ENCODE measurements around the gene CIC.
"Not testable (repeated sequence)": the region's sequence is repeated elsewhere in the genome, so short reads cannot be mapped to it uniquely, and the experiment has no call there.

The CIC gene

DNA sequence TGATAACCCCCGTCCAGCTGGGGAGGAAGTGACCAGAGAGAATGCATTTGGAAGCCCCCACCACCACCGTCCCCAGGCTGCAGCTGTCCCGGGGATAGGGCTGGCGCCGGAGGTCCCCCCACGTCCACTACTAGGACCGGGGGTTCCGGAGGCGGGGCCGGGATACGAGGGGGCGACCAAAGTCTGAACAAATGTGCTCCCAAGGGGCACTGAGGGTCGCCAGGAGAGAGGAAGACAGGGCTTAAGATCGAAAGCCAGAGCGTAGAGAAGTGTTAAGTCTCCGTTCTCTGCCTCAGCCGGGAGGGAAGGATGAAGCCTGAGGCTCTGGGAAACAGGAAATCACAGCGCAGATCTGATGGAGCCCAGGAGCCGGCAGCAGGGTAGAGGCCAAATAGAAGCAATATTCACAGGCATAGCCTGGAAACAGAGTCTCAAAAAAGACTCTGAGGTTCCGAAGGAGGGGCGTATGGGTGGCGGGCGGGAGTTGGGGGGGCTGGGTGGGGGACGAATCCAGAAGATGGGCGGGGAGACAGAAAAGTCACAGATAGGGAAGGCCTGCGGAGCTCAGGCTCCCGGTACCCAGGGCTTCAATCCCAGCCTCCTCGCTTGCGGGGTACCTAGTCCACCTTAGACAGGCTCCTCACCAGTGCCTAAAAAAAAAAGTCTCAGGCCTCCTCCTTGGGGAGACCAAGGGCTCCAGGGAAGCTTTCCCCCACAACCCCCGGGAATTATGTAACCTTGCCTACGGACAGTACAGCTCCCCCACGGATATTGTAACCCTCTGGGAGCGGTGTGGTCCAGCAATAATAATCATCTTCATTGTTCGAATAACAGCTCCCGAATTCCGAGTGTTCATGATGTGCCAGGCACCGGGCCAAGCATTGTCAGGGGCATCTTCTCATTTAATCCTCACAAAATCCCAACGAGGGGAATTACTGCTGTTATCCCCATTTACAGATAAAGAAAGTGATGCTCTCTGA, 13.0 kb upstream of the CIC start:
- DNase-seq = peak; percentile 59

DNA sequence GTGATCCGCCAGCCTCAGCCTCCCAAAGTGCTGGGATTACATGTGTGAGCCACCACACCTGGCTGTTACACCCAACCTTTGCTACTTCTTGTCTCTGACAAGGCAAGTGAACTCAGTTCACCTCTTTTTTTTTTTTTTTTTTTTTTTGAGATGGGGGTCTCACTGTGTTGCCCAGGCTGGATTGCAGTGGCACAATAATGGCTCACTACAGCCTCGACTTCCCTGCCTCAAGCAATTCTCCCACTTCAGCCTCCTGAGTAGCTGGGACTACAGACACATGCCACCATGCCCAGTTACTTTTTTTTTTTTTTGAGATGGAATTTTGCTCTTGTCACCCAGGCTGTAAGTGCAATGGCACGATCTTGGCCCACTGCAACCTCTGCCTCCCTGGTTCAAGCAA, 11.2 kb upstream of the CIC start:
- DNase-seq = not testable (repeated sequence)

DNA sequence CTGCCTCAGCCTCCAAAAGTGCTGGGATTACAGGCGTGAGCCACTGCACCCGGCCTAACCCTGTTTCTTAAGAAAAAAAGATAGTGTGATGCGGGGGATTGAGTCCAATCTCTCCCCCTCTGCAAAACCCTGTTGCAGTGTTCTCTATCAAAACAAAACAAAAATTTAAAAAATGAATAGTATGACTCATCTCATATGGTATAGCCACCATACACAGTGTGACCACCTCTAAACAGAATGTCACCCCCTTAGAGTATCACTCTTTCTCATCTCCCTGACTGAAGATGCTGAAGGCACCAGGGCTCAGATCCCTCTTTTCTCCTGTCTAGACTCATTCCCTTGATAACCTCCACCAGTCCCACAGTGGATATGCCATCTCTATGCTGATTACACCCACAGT, 7.3 kb upstream of the CIC start:
- no peak for DNase-seq

DNA sequence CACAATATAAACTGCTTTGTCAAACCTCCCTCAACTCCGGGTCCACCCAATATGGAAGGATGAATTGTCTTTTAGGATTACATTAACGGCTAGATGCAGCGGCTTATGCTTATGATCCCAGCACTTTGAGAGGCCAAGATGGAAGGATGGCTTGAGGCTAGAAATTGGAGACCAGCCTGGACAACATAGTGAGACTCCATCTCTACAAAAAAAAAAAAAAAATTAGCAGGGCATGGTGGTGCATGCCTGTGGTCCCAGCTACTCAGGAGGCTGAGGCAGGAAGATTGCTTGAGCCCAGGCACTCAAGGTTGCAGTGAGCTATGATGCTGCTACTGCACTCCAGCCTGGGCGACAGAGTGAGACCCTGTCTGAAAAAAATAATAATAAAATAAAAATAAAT, 2.9 kb upstream of the CIC start:
- DNase-seq = not testable (repeated sequence)

DNA sequence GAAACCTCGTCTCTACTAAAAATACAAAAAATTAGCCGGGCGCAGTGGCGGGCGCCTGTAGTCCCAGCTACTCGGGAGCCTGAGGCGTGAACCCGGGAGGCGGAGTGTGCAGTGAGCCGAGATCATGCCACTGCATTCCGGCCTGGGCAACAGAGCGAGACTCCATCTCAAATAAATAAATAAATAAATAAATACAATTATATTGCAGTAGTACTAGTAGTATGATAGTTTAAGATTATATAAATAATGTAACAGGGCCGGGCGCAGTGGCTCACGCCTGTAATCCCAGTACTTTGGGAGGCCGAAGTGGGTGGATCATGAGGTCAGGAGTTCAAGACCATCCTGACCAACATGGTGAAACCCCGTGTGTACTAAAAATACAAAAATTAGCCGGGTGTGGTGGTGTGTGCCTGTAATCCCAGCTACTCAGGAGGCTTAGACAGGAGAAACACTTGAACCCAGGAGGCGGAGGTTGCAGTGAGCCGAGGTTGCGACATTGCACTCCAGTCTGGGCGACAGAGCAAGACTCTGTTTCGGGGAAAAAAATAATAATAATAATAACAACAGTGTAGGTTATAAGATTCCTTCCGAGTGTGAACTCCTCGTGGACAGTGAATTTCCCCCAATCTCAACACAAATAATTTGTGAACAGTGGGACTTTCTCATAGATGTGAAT, 2.0 kb upstream of the CIC start:
- not testable (repeated sequence) for DNase-seq

DNA sequence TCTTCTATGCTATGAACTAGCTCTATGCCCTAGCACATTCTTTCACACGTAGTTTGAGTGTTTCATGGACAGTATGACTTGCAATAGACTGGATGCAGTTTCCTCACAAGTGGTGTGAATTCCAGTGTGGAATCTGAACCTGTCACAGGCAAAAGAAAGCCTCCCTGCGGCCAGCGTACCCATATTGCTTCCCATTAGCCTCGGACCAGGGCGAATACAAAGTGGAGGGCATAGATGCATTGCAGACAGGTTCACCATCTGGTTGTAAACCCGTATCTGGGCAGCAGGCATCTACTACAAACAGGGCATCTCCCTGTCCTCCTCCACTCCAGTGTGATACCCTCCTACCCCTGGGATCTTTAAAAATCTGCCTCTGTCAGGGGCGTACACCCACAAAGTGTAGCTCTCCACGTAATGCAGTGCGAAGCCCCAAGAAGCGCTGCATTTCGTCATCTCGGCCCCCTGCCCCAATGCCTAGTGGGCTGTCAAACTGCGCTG, 1.4 kb upstream of the CIC start:
- no peak for DNase-seq

DNA sequence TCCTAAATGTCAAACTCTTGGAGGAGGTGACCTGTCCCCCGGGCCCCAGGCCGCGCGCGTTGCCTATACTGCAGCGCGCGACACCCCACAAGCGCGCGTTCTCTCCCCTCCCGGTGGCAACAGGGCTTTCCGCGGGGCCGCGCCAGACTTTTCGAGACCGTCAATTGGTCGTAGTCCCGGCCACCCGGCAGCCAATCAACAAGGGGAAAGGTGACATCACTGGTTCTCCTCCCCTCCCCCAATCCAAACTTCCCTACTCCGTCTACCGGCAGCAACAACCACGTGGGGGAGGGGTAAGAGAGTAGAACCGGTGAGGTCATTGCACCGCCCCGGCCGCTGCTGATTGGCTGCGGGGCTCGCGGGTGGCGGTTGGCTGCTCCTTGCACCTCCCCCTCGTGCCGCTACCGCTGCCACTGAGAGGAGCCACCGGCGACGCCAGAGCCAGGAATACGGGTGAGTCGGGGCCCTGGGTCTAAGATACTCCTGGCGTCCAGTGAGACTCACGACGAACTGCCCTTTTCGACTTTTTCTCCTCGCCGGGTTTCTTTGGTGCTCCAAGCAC, 829 bp upstream of the CIC start:
- peak; percentile 100 for DNase-seq

DNA sequence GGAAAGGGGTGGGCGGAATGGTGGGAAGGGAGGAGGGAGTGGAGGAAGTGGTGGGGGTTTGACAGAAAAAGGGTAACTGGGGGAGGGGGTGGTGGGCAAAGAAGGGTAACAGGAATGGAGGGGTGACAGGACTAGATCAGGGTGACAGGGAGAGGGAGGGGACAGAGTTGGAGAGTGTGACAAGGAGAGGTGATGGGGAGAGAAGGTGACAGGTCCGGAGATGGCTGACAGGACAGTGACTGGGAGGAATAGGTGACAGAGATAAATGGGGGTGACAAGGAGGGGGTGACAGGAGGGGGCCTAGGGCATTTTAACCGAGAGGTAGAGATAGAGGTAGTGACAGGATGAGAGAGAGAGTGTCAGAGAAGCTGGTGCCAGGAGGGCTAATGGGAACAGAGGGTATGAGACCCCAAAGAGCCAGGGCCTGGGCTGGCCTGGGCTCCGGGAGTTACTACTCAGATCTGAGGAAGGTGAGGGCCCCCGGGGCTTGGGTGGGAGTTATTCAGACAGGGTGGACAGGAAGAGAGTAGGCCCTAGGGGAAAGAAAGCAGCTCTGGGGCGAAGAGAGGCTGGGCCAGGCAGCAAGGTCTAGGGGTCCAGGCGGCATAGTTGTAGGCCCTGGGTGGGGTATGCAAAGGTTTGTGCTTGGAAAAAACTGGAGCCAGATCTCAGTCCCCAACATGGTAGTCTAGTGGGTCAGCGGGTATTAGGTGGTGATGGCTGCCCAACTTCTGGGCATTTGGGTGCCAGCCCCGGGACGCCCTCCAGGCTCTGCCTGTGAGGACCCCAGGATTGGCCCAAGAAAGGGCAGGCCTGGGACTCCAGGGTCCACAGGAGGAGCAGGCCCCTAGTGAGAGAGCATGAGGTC, 660 bp downstream of the CIC start:
- DNase-seq = peak; percentile 52

DNA sequence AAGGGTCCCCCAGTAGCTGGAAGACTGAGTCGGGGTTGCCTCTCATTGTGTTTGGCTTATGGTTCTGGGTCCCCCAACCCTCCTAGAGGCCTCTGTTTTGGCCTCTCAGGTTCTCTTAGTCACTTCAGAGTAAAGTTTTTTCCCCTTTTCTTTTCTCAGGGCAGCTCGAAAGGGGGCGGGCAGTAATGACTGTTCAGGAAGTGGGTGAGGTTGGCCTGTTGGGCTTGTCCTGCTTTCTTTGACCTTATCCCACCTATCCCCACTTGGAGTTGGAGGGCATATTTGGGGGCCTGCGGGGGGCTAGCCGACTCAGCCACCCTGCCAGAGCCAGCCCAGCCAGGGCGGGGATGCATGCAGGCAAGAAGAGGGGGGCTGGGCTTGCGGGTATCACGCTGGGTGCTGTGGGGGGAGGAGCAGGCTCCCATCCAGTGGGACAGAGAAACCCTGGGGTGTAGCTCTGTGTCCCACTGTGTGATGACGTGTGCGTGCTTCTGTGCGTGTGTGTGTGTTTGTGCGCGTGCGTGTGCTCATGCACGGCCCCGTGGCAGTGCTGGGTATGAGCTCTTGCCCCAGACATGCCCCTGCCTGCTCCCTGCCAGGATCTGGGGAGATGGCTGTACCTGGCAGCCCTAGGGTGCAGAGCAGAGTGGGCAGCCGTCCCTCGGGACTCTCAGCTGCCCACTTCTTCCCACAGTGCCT, 1.4 kb downstream of the CIC start:
- DNase-seq = peak; percentile 75

DNA sequence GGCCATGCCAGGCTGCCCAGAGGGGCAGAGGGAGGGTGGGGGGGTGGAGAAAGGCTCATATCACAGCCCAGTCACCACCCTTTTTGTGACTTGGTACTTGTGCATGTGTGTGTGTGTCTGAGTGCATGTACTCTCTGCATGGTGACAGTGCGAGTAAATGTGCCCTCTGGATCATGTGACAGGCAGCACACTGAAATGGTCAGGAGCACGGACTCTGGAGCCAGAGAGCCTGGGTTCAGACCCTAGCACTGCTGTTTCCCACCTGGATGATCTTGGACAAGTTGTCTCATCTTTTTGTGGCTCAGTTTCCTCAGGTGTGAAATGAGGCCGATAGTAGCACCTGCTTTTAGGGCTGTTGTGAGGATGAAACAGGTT, 2.0 kb downstream of the CIC start:
- no peak for DNase-seq

DNA sequence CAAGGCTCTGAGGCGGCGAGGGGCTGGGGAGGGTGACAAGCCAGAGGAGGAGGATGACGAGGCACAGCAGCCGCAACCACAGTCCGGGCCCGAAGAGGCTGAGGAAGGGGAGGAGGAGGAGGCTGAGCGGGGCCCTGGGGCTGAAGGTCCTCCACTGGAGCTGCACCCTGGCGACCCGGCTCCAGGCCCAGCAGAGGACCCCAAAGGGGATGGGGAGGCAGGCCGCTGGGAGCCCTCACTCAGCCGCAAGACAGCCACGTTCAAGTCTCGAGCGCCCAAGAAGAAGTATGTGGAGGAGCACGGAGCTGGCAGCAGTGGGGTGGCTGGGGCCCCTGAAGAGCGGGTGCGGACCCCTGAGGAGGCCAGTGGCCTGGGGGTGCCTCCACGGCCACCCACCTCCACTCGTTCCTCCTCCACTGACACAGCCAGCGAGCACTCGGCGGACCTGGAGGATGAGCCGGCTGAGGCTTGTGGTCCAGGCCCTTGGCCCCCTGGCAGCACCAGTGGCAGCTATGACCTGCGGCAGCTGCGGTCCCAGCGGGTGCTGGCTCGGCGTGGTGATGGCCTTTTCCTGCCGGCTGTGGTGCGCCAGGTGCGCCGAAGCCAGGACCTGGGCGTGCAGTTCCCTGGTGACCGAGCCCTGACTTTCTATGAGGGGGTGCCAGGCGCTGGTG, 2.9 kb downstream of the CIC start:
- DNase-seq = no peak

DNA sequence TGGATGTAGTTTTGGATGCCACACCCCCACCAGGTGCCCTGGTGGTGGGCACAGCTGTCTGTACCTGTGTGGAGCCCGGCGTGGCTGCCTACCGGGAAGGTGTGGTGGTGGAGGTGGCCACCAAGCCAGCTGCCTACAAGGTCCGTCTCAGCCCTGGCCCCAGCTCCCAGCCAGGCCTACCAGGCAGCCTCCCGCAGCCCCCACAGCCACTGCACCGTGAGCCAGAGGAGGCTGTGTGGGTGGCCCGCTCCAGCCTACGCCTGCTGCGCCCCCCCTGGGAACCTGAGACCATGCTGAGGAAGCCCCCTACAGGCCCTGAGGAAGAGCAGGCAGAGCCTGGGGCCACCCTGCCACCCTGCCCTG, 3.5 kb downstream of the CIC start:
- no peak for DNase-seq

DNA sequence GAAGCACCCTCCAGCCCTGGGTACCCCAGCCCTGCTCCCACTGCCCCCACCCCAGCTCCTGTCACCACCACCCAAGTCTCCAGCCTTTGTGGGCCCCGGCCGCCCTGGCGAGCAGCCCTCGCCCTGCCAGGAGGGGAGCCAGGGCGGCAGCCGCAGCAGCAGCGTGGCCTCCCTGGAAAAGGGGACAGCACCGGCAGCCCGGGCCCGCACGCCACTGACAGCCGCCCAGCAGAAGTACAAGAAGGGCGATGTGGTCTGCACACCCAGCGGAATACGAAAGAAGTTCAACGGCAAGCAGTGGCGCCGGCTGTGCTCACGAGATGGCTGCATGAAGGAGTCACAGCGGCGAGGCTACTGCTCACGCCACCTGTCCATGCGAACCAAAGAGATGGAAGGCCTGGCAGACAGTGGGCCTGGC, 3.9 kb downstream of the CIC start:
- DNase-seq = no peak

DNA sequence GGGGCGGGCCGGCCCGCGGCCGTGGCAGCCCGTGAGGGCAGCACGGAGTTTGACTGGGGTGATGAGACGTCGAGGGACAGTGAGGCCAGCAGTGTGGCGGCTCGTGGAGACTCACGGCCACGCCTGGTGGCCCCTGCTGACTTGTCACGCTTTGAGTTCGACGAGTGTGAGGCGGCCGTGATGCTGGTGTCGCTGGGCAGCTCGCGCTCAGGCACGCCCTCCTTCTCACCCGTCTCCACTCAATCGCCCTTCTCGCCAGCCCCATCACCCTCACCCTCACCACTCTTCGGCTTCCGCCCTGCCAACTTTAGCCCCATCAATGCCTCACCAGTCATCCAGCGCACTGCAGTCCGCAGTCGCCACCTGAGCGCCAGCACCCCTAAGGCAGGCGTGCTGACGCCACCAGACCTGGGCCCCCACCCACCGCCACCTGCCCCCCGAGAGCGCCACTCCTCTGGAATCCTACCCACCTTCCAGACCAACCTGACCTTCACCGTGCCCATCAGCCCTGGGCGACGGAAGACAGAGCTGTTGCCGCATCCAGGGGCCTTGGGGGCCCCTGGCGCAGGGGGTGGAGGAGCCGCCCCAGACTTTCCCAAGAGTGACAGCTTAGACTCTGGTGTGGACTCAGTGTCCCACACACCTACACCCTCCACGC, 4.5 kb downstream of the CIC start:
- DNase-seq = no peak

DNA sequence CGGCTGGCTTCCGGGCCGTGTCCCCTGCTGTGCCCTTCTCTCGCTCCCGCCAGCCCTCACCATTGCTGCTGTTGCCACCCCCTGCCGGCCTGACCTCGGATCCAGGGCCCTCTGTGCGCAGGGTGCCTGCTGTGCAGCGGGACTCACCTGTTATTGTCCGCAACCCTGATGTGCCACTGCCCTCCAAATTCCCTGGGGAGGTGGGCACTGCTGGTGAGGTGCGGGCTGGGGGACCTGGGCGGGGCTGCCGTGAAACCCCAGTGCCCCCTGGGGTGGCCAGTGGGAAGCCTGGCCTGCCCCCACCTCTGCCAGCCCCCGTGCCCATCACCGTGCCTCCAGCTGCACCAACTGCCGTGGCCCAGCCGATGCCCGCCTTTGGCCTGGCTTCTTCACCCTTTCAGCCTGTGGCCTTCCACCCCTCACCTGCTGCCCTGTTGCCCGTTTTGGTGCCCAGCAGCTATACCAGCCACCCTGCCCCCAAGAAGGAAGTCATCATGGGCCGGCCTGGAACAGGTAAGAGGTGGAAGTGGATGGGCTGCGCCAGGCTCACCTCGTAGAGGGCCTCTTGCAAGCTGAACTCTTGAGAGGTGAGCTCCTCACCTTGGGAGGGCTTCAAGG, 5.1 kb downstream of the CIC start:
- no peak for DNase-seq

DNA sequence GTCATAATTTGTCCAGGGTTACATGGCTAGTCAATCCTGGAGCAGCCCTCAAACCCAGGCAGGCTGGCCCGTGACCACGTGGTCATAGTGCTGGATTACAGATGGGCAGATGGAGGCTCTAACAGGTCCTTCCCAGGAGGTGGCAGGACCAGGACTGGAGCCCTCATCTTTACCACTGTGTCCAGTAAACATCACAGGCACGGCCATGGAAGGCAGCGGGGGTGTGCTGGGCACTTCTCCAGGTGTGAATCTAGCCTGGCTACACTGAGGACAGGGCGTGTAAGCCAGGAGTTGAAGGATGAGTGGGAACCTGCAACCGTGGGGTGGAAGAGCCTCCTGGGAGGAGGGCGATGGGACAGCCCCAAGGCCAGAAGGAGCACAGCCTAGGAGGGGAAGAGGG, 6.1 kb downstream of the CIC start:
- DNase-seq = no peak

DNA sequence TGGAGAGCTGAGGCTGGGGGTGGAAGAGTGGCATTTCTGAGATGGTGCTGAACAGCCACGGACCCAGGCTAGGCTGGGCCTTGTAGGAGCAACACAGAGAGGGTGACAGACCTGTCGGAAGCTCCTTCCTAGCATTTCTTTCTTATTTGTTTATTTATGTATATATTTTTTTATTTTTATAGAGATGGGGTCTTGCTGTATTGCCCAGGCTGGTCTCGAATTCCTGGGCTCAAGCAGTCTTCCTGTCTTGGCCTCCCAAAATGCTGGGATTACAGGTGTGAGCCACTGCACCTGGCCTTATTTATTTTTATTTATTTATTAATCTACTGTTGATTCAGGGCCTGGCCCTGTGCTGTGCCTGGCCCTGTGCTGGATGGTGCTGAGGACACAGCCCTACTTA, 6.5 kb downstream of the CIC start:
- no peak for DNase-seq

DNA sequence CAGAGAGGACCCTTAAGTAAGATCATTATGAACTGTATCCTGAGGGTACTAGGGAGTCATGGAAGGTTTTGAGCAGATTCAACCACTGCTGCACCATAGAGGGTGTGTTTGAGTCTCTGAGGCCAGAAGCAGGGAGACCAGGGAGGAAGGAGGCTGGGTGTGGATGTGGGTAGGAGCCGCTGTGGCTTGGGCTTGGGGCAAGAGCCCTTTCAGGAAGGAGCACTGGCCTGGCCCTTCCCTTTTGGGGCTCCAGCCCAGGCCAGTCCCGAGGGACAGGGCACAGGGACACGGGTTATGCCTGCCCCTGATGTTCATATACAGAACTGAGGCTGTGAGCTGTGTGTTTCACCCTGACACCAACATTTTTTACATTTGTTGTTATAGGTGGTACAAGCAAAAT, 7.2 kb downstream of the CIC start:
- no peak for DNase-seq

DNA sequence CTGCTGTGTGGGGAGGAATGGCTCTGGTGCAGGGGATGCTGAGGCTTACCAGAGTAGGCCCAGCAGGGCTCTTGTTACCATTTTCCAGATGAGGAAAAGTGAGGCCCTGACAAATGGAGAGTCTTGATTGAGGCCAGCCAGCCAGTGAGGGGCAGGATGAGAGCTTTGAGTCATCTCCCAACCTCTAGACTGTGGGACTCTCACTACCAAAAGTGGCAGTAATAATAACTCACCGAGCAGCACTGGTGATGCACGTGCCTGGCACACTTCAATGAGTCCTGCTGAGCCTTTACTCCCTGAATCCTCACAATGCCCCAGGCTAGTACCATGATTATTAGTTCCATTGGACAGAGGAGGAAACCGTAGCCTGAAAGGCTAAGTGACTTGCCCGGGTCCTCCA, 7.8 kb downstream of the CIC start:
- DNase-seq = no peak

DNA sequence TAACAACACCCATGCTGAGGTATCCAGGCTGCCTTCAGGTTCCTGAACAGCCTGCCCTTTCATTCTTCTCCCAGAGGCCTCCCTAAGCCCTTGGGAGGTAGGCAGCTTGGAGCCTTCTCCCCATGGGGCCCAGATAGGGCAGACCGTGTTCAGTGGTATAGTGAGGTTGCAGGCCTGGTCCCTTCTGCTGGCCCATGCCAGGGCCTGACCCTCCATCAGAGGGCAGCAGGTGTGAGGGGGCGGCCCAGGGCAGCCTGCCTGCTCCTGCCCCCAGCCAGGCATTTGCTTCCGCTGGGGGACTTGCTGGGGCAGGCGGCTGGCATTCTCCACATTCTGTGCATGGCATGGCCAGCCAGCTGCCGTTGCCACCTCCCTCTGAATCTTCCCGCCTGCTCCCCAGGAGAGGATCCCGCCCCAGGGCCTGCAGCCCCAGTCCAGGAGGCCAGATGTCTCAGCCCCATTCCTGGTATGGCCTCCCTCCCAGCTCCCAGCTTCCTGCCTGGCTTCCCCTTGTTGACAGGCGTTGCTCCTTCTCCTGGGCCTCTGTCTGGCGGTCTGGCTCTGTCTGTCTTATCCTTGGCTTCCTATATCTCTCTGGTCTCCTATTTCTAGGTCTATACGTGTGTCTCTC, 8.9 kb downstream of the CIC start:
- DNase-seq = no peak
